Measurements from ENCODE around the gene NCKAP5. TPM values are rescaled to one million over a fixed set of nuclear protein-coding genes. Genes with fewer than 3 reads are reported as not detected.

The NCKAP5 gene
- total and polyA plus RNA-seq, 2 experiments from 2014 or later = 0.65 to 0.86 TPM

DNA sequence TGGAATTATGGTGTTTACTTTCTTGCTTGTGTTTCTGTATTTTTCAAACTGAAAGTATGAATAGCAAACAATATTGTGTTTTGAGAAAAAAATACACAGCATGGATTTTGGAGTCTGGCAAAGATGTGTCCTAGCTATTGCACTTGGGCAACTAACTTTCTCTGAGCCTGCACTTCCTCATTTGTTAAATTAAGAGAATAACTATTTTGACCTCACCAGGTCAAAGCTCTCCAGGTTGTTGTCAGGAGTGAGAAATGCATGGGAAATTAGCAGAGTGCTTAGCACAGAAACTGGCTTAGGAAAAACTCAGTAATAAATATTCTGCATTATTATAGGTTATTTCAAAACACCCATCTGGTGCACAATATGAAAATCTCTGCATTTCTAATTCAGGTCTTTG, 926.4 kb downstream of the NCKAP5 start:
- H4K20me1 ChIP-seq (ENCODE audit: insufficient read depth) = no peaks in the 10 kb centered on the region
- no peak overlapping the region for H3K4me2 ChIP-seq (ENCODE audit: unreplicated experiment)
- no peaks in the 10 kb centered on the region for H3K9me2 ChIP-seq (ENCODE audit: insufficient read depth)
- no peak for TF ChIP-seq EZH2 (IDR thresholded peaks at IDR 0.05; ENCODE audit: insufficient read depth, poor library complexity, severe bottlenecking)
- H3K4me1 ChIP-seq (ENCODE audit: insufficient read depth) = no peaks in the 10 kb centered on the region
- H3K79me2 ChIP-seq (ENCODE audit: insufficient read depth) = no peaks in the 10 kb centered on the region
- no peaks in the 10 kb centered on the region for H3K9me3 ChIP-seq (ENCODE audit: low read depth)
- no peak overlapping the region for H3K4me3 ChIP-seq
- no peak overlapping the region for H2AFZ ChIP-seq
- no peak for DNase-seq
- no peaks in the 10 kb centered on the region for H3K27me3 ChIP-seq (replicated peaks; ENCODE audit: insufficient read depth)
- H3K36me3 ChIP-seq (ENCODE audit: low read depth) = no peaks in the 10 kb centered on the region
- H3F3A ChIP-seq (ENCODE audit: insufficient read depth) = no peaks in the 10 kb centered on the region
- H3K27ac ChIP-seq = no peak overlapping the region
- no peak overlapping the region for H3K9ac ChIP-seq
- in situ Hi-C loops (cut with MboI) = no loop called here

DNA sequence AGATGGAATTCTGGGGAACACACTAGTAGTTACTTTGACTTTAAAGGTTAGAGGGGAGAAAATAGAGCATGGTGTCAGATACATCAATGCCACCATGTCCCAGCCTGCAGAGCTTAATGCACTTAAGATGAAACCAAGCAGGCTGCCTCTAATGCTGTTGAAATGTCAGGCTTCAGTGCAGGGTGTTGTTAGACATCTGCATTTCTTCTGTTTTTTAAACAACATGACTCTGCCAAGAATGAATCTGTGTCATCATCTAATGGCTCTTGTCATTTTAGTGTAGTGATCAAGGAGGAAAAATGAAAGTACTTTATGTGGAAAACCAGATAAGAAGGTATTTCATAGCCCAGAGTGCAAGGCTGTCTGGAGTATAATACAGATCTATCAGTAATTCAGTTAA, 928.1 kb downstream of the NCKAP5 start:
- no peak for DNase-seq

DNA sequence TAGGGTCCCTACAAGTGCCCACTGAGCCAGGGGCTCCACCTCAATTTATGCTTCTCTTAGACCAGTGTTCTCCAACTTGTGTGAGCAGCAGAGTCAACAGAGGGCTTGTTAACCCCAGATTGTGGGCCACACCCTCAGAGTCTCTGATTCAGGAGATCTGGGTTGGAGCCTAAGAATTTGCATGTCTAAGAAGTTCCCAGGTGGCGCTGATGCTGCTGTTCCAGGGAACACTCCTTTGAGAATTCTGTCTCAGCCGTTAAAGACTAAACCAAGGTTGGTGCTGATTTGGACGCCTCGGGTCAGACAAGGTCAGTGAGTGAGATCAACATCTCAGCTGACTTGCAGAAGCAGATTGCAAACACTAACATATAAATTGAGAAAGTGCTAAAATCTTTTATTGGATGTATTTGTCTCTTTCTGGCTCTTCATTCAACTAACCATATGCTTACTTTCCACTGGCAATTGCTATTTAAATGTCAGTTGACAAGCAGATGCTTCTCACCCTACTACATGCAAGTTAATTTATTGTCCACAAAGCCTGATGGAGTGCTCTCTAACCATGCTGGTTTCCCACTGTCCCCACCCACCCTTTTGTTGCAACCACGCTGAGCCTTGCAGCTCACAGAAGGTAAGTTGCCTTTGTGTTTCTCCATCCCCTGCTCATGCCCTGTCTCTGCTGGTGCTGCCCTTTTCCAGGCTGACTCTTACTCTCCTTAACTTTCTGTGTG, 929.8 kb downstream of the NCKAP5 start:
- Histone ChIP-seq H3K9me3 (ENCODE audit: low read depth) (no peaks in the 10 kb centered on the region), H3K4me1 (ENCODE audit: insufficient read depth) (no peaks in the 10 kb centered on the region), H3K4me3 (no peak overlapping the region), H3K9me2 (ENCODE audit: insufficient read depth) (no peaks in the 10 kb centered on the region), H3K27me3 (replicated peaks; ENCODE audit: insufficient read depth) (no peaks in the 10 kb centered on the region), H2AFZ (no peak overlapping the region), H3F3A (ENCODE audit: insufficient read depth) (no peaks in the 10 kb centered on the region), H3K4me2 (ENCODE audit: unreplicated experiment) (no peak overlapping the region), H3K36me3 (ENCODE audit: low read depth) (no peaks in the 10 kb centered on the region), H3K9ac (no peak overlapping the region), H3K79me2 (ENCODE audit: insufficient read depth) (no peaks in the 10 kb centered on the region), H3K27ac (no peak overlapping the region), H4K20me1 (ENCODE audit: insufficient read depth) (no peaks in the 10 kb centered on the region)
- TF ChIP-seq EZH2phosphoT487 (IDR thresholded peaks at IDR 0.05; ENCODE audit: insufficient read depth, low read depth) (no peak), EZH2 (IDR thresholded peaks at IDR 0.05; ENCODE audit: insufficient read depth, poor library complexity, severe bottlenecking) (no peak)
- in situ Hi-C loops (cut with MboI) = no loop called here
- 82 to 83% methylated on average over 5 of the region's 5 CpGs for WGBS, 2 experiments (ENCODE audit: low coverage in 1 of 2, low lambda C conversion rate in 2 of 2, missing lambda C conversion rate in 2 of 2)
- no peak for DNase-seq

More for the DNA sequence above, 928.1 kb downstream of the NCKAP5 start:
- TF ChIP-seq EZH2 (IDR thresholded peaks at IDR 0.05; ENCODE audit: insufficient read depth, poor library complexity, severe bottlenecking) (no peak), EZH2phosphoT487 (IDR thresholded peaks at IDR 0.05; ENCODE audit: insufficient read depth, low read depth) (no peak)
- no peak overlapping the region for H2AFZ ChIP-seq
- no peak overlapping the region for H3K4me2 ChIP-seq (ENCODE audit: unreplicated experiment)
- in situ Hi-C loops (cut with MboI) = no loop called here
- no peaks in the 10 kb centered on the region for H3K9me2 ChIP-seq (ENCODE audit: insufficient read depth)
- H3K27me3 ChIP-seq (replicated peaks; ENCODE audit: insufficient read depth) = no peaks in the 10 kb centered on the region
- H3K9ac ChIP-seq = no peak overlapping the region
- H3K79me2 ChIP-seq (ENCODE audit: insufficient read depth) = no peaks in the 10 kb centered on the region
- no peaks in the 10 kb centered on the region for H3K36me3 ChIP-seq (ENCODE audit: low read depth)
- H3K4me1 ChIP-seq (ENCODE audit: insufficient read depth) = no peaks in the 10 kb centered on the region
- no peak overlapping the region for H3K4me3 ChIP-seq
- H3F3A ChIP-seq (ENCODE audit: insufficient read depth) = no peaks in the 10 kb centered on the region
- H3K9me3 ChIP-seq (ENCODE audit: low read depth) = no peaks in the 10 kb centered on the region
- no peak overlapping the region for H3K27ac ChIP-seq
- H4K20me1 ChIP-seq (ENCODE audit: insufficient read depth) = no peaks in the 10 kb centered on the region

DNA sequence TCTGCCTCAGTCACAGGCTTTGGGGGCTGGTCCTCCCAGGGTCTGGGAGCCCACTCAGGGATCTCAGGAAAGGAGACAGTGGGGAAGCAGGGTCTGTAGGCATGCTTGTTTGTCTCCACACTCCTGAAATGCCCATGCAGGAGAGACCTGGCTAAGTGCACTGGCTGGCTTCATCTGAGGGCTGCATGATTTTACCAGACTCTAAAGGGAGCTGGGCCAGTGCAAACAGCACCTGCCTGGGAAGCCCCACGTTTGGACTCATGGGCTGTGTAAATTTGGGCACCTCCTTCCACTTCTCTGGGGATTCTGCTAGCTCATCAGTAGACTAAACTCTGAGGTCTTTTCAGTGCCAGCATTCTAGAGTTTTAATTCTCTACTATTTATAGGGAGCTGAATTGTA, 931.9 kb downstream of the NCKAP5 start:
- no peak overlapping the region for H3K27ac ChIP-seq
- TF ChIP-seq EZH2phosphoT487 (IDR thresholded peaks at IDR 0.05; ENCODE audit: insufficient read depth, low read depth) (no peak), EZH2 (IDR thresholded peaks at IDR 0.05; ENCODE audit: insufficient read depth, poor library complexity, severe bottlenecking) (no peak)
- no peaks in the 10 kb centered on the region for H3K79me2 ChIP-seq (ENCODE audit: insufficient read depth)
- in situ Hi-C loops (cut with MboI) = no loop called here
- no peak overlapping the region for H3K4me3 ChIP-seq
- H2AFZ ChIP-seq = no peak overlapping the region
- no peak overlapping the region for H3K9ac ChIP-seq
- H3K9me2 ChIP-seq (ENCODE audit: insufficient read depth) = no peaks in the 10 kb centered on the region
- H3K4me1 ChIP-seq (ENCODE audit: insufficient read depth) = no peaks in the 10 kb centered on the region; the same call in 1 of the 2 replicates
- no peaks in the 10 kb centered on the region for H4K20me1 ChIP-seq (ENCODE audit: insufficient read depth)
- no peaks in the 10 kb centered on the region for H3K9me3 ChIP-seq (ENCODE audit: low read depth)
- H3K27me3 ChIP-seq (replicated peaks; ENCODE audit: insufficient read depth) = no peaks in the 10 kb centered on the region
- no peaks in the 10 kb centered on the region for H3K36me3 ChIP-seq (ENCODE audit: low read depth)
- H3F3A ChIP-seq (ENCODE audit: insufficient read depth) = no peaks in the 10 kb centered on the region
- 33 to 42% methylated on average over 1 of the region's 1 CpG for WGBS, 2 experiments (ENCODE audit: low coverage in 1 of 2, low lambda C conversion rate in 2 of 2, missing lambda C conversion rate in 2 of 2)
- no peak overlapping the region for H3K4me2 ChIP-seq (ENCODE audit: unreplicated experiment)
- no peak for DNase-seq

DNA sequence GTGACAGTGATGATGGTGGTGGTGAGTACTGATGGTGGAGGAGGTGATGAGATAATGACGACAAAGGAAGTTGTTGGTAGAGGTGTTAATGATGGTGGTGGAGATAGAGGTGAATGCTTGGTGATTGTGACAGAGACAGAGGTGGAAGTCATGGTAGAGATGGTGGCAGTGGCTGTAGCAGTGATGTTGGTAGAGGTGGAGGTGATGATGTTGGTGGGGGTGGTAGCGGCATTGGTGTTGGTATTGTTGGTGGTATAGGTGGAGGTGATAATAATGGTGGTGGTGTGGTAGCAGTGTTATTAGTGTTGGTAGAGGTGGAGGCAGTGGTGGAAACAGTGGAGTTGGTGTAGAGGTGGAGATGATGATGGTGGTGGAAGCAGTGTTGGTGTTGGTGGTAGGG, 934.6 kb downstream of the NCKAP5 start:
- Histone ChIP-seq H3F3A (ENCODE audit: insufficient read depth) (no peaks in the 10 kb centered on the region), H3K27me3 (replicated peaks; ENCODE audit: insufficient read depth) (no peaks in the 10 kb centered on the region), H2AFZ (no peak overlapping the region), H3K4me2 (ENCODE audit: unreplicated experiment) (no peak overlapping the region), H3K9ac (no peak overlapping the region), H3K4me1 (ENCODE audit: insufficient read depth) (no peaks in the 10 kb centered on the region; the same call in 1 of the 2 replicates), H3K4me3 (no peak overlapping the region), H3K9me2 (ENCODE audit: insufficient read depth) (no peaks in the 10 kb centered on the region), H3K9me3 (ENCODE audit: low read depth) (no peaks in the 10 kb centered on the region), H4K20me1 (ENCODE audit: insufficient read depth) (no peaks in the 10 kb centered on the region), H3K79me2 (ENCODE audit: insufficient read depth) (no peaks in the 10 kb centered on the region), H3K36me3 (ENCODE audit: low read depth) (no peaks in the 10 kb centered on the region), H3K27ac (no peak overlapping the region)
- no peak for TF ChIP-seq EZH2 (IDR thresholded peaks at IDR 0.05; ENCODE audit: insufficient read depth, poor library complexity, severe bottlenecking)
- TF ChIP-seq EZH2phosphoT487 (IDR thresholded peaks at IDR 0.05; ENCODE audit: insufficient read depth, low read depth) = no peak
- DNase-seq = no peak
- WGBS, 2 experiments (ENCODE audit: low coverage in 1 of 2, low lambda C conversion rate in 2 of 2, missing lambda C conversion rate in 2 of 2) = 93 to 95% methylated on average over 2 of the region's 2 CpGs
- in situ Hi-C loops (cut with MboI) = no loop called here

Data from GM23248 (cell line).